Glutamatergic neuron (in vitro differentiated cells): ENCODE measurements around the gene MACROD2. TPM values are rescaled to one million over a fixed set of nuclear protein-coding genes. Genes with fewer than 3 reads are reported as not detected.

ENCODE experiments used
- DNase-seq: peaks from one replicate; pipeline ENCODE4 v3.0.0; 2022
- H3K27ac Mint-ChIP-seq: one replicate; pipeline ENCODE4 v1.8.0; 2020; ENCODE audit warnings: mild to moderate bottlenecking, mixed read lengths, inconsistent platforms; ENCODE audit not compliant: unreplicated experiment
- H3K27me3 Mint-ChIP-seq: one replicate; pipeline ENCODE4 v1.8.0; 2020; ENCODE audit warnings: mild to moderate bottlenecking, moderate library complexity, mixed read lengths, inconsistent platforms; ENCODE audit not compliant: unreplicated experiment
- H3K36me3 Mint-ChIP-seq: one replicate; pipeline ENCODE4 v1.8.0; 2020; ENCODE audit warnings: mild to moderate bottlenecking, mixed read lengths, inconsistent platforms; ENCODE audit not compliant: unreplicated experiment
- H3K4me1 Mint-ChIP-seq: one replicate; pipeline ENCODE4 v1.8.0; 2020; ENCODE audit warnings: mild to moderate bottlenecking, low read depth, mixed read lengths, inconsistent platforms; ENCODE audit not compliant: unreplicated experiment
- H3K4me3 Mint-ChIP-seq: one replicate; pipeline ENCODE4 v1.8.0; 2020; ENCODE audit warnings: mild to moderate bottlenecking, mixed read lengths, inconsistent platforms; ENCODE audit not compliant: unreplicated experiment
- H3K9me3 Mint-ChIP-seq: one replicate; pipeline ENCODE4 v1.8.0; 2020; ENCODE audit warnings: mild to moderate bottlenecking, moderate library complexity, mixed read lengths, inconsistent platforms; ENCODE audit not compliant: unreplicated experiment
- total RNA-seq: library from RNA; stranded (reverse); fragmentation: NEBNext Ultra II Directional; extraction: Animal tissue kit (Norgen Biotek cat#: 25700); gene quantifications from one replicate; pipeline ENCODE4 v1.2.1, GENCODE V29; 2021; ENCODE audit not compliant: unreplicated experiment
- TF ChIP-seq, protein P1 (sequence below): fragments of 200-600 bp; sonication (generic); IDR thresholded peaks from one replicate; pipeline ENCODE4 v1.5.0; 2021; ENCODE audit not compliant: partially characterized antibody, unreplicated experiment

Gene MACROD2
- total RNA-seq, 1 donor from 2014 or later, result 8.7 TPM

GRCh38 chr20:15063081-15063480, 1067.8 kb downstream of the MACROD2 start:
- TF ChIP-seq, protein P1, sequence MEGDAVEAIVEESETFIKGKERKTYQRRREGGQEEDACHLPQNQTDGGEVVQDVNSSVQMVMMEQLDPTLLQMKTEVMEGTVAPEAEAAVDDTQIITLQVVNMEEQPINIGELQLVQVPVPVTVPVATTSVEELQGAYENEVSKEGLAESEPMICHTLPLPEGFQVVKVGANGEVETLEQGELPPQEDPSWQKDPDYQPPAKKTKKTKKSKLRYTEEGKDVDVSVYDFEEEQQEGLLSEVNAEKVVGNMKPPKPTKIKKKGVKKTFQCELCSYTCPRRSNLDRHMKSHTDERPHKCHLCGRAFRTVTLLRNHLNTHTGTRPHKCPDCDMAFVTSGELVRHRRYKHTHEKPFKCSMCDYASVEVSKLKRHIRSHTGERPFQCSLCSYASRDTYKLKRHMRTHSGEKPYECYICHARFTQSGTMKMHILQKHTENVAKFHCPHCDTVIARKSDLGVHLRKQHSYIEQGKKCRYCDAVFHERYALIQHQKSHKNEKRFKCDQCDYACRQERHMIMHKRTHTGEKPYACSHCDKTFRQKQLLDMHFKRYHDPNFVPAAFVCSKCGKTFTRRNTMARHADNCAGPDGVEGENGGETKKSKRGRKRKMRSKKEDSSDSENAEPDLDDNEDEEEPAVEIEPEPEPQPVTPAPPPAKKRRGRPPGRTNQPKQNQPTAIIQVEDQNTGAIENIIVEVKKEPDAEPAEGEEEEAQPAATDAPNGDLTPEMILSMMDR, result no peak
- H3K36me3 Mint-ChIP-seq, result no peaks in the 10 kb centered on the region
- no peaks in the 10 kb centered on the region for H3K9me3 Mint-ChIP-seq
- no peak overlapping the region for H3K27ac Mint-ChIP-seq
- DNase-seq, result no peak
- no peak overlapping the region for H3K4me3 Mint-ChIP-seq
- peaks cover 2% of the 10 kb centered on the region for H3K4me1 Mint-ChIP-seq
- H3K27me3 Mint-ChIP-seq, result no peaks in the 10 kb centered on the region

- Mint-ChIP-seq H3K27me3 (no peaks in the 10 kb centered on the region), H3K9me3 (no peaks in the 10 kb centered on the region)
These were observed 1069.4 kb downstream of the MACROD2 start for GRCh38 chr20:15064741-15065140.

GRCh38 chr20:15065794-15066193, 1070.5 kb downstream of the MACROD2 start:
- Mint-ChIP-seq H3K4me1 (peaks cover 2% of the 10 kb centered on the region), H3K36me3 (peaks cover 7% of the 10 kb centered on the region), H3K4me3 (no peak overlapping the region), H3K27me3 (peaks cover 2% of the 10 kb centered on the region), H3K9me3 (no peaks in the 10 kb centered on the region), H3K27ac (no peak overlapping the region)
- no peak for DNase-seq
- TF ChIP-seq, protein P1, result no peak

More at GRCh38 chr20:15064741-15065140, 1069.4 kb downstream of the MACROD2 start:
- H3K4me3 Mint-ChIP-seq, result no peak overlapping the region
- peaks cover 7% of the 10 kb centered on the region for H3K36me3 Mint-ChIP-seq
- peaks cover 2% of the 10 kb centered on the region for H3K4me1 Mint-ChIP-seq
- H3K27ac Mint-ChIP-seq, result no peak overlapping the region
- DNase-seq, result no peak
- TF ChIP-seq, protein P1, result no peak

- DNase-seq, result no peak
- Mint-ChIP-seq H3K9me3 (no peaks in the 10 kb centered on the region), H3K27ac (no peak overlapping the region), H3K27me3 (peaks cover 2% of the 10 kb centered on the region), H3K4me1 (no peaks in the 10 kb centered on the region), H3K36me3 (peaks cover 7% of the 10 kb centered on the region), H3K4me3 (no peak overlapping the region)
- TF ChIP-seq, protein P1, result no peak
These were observed 1073.2 kb downstream of the MACROD2 start for GRCh38 chr20:15068486-15068885.

DNA sequence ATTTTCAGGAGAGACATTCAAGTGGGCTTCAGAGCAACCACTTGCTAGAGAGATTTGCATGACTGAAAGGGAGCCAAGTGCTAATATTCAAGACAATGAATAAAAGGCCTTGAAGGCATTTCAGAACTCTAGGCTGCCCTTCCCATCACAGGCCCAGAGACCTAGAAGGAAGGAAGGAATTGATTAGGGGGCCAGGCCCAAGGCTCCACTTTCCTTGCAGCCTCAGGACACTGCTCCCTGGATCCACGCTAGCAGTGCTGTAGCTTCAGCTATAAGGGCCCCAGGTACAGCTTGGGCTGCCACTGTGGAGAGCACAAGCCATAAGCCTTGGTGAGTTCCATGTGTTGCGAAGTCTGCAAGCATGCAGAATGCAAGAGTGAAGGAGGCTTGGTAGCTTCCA, 1074.0 kb downstream of the MACROD2 start:
- Mint-ChIP-seq H3K9me3 (no peaks in the 10 kb centered on the region), H3K27ac (no peak overlapping the region), H3K36me3 (peaks cover 7% of the 10 kb centered on the region), H3K27me3 (peaks cover 2% of the 10 kb centered on the region), H3K4me1 (no peaks in the 10 kb centered on the region), H3K4me3 (no peak overlapping the region)
- TF ChIP-seq, protein P1, result no peak
- no peak for DNase-seq
